ENCODE measurements around the gene PFDN6.
A peak's percentile ranks its signal among the peaks of the same experiment; 100 is the strongest.

PFDN6 gene

GRCh38 chr6:33288921-33289783 is at the start of gene PFDN6, which contains the start of gene WDR46:
Gene PFDN6 (plus strand): TSS chr6:33289601. CDS start chr6:33289857, 256 bp downstream.
Gene WDR46 (minus strand): TSS chr6:33289239. CDS start chr6:33289170, 69 bp downstream.
- DNase-seq (ENCODE audit: low read depth): peak; percentile 79
- TF ChIP-seq CTCF (IDR thresholded peaks at IDR 0.05; ENCODE audit: control insufficient read depth, extremely low read depth, insufficient read depth): no peak
- H3K4me3 ChIP-seq (ENCODE audit: low read depth, low read length): peak within 1 kb of the TSS; percentile 100

DNA sequence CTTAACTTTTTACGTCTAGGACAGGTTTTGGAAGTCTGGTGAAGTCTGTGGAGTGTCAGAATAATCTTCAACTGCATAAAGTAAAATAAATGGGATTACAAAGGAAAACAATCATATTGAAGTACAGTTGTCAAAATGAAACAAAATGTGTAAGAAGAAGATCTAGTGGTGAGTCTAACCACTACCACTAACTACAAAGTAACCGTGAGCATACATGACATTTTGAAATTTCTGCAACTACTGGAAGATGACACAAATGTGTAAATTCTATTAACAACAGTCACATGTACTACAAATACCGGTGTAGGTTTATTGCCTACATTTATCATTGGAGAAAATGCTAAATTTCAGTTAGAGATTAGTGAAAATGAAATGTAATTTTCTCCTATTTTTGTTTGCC is 47.4 kb upstream of the PFDN6 start:
- H3K4me3 ChIP-seq (ENCODE audit: low read depth, low read length): no peak overlapping the region
- no peak for DNase-seq (ENCODE audit: low read depth)
- no peak for TF ChIP-seq CTCF (IDR thresholded peaks at IDR 0.05; ENCODE audit: control insufficient read depth, extremely low read depth, insufficient read depth)

DNA sequence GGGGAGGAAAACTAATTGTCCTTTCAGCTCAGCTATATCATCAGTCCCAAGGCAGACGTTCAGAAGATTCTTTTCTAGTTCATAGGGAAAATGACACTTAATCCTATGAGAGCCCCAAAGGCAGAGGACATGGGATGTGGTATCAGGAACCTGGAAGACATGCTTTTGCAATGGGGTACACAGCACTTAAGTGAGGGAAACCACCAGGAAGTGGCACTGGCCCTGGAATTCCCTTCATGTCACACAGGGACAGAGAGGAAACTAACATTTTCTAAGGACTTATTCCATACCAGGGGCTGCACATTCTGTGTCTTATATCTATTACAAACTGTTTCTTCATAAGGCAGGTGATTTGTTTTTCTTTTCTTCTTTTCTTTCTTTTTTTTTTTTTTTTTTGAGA is 45.9 kb upstream of the PFDN6 start:
- no peak overlapping the region for H3K4me3 ChIP-seq (ENCODE audit: low read depth, low read length)
- no peak for TF ChIP-seq CTCF (IDR thresholded peaks at IDR 0.05; ENCODE audit: control insufficient read depth, extremely low read depth, insufficient read depth)
- DNase-seq (ENCODE audit: low read depth): no peak

- DNase-seq (ENCODE audit: low read depth): peak; percentile 53
- peak overlapping the region; percentile 56 for H3K4me3 ChIP-seq (ENCODE audit: low read depth, low read length)
- TF ChIP-seq CTCF (IDR thresholded peaks at IDR 0.05; ENCODE audit: control insufficient read depth, extremely low read depth, insufficient read depth): peak; percentile 96
Observed at GRCh38 chr6:33247977-33248642, 41.3 kb upstream of the PFDN6 start.

GRCh38 chr6:33248643-33248931 is 40.8 kb upstream of the PFDN6 start:
- TF ChIP-seq CTCF (IDR thresholded peaks at IDR 0.05; ENCODE audit: control insufficient read depth, extremely low read depth, insufficient read depth): no peak
- no peak for DNase-seq (ENCODE audit: low read depth)
- peak overlapping the region; percentile 56 for H3K4me3 ChIP-seq (ENCODE audit: low read depth, low read length)

GRCh38 chr6:33248932-33249731 is 40.3 kb upstream of the PFDN6 start:
- DNase-seq (ENCODE audit: low read depth): peak; percentile 99
- TF ChIP-seq CTCF (IDR thresholded peaks at IDR 0.05; ENCODE audit: control insufficient read depth, extremely low read depth, insufficient read depth): no peak
- peak overlapping the region; percentile 56 for H3K4me3 ChIP-seq (ENCODE audit: low read depth, low read length)
